Keratinocyte (primary cell): ENCODE measurements around the gene MYO10.

Experiments used
- EZH2 ChIP-seq: IDR thresholded peaks from one replicate; pipeline ENCODE4 v1.6.1; 2012; ENCODE audit warnings: inconsistent platforms, mild to moderate bottlenecking, low read length, moderate library complexity
- TF ChIP-seq, protein P1 (sequence below), 3 experiments: IDR thresholded peaks in 1 of 3; conservative IDR thresholded peaks in 1 of 3; optimal IDR thresholded peaks in 1 of 3; 2 replicates in 2 of 3; 3 replicates in 1 of 3; pipeline versions ENCODE3 to v1.5.1; 2011; ENCODE audit warnings: low read length in 3 of 3, mild to moderate bottlenecking in 3 of 3, moderate library complexity in 2 of 3, control low read depth in 1 of 3, inconsistent platforms in 1 of 3; ENCODE audit not compliant: insufficient read depth in 2 of 3; ENCODE audit errors: extremely low read depth in 1 of 3

DNA sequence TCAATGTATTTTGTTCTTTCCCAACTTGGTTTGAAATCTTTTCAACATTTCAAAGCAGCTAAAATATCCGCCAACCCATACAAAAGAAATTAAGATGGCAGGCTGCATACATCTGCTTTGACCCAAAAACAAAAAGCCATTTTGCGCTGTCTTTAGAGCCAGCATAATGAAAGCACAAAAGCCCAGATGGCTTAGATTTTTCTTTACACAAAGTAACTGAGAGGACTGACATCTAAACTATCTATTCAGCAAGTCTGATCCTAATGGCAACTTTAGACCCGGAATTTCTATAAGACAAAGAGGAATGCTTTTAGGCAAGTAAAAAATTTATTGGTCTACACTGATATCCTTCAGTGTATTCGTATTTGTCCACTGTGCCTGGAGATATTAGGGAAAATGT, 86.3 kb downstream of the MYO10 start:
- TF ChIP-seq, protein P1, sequence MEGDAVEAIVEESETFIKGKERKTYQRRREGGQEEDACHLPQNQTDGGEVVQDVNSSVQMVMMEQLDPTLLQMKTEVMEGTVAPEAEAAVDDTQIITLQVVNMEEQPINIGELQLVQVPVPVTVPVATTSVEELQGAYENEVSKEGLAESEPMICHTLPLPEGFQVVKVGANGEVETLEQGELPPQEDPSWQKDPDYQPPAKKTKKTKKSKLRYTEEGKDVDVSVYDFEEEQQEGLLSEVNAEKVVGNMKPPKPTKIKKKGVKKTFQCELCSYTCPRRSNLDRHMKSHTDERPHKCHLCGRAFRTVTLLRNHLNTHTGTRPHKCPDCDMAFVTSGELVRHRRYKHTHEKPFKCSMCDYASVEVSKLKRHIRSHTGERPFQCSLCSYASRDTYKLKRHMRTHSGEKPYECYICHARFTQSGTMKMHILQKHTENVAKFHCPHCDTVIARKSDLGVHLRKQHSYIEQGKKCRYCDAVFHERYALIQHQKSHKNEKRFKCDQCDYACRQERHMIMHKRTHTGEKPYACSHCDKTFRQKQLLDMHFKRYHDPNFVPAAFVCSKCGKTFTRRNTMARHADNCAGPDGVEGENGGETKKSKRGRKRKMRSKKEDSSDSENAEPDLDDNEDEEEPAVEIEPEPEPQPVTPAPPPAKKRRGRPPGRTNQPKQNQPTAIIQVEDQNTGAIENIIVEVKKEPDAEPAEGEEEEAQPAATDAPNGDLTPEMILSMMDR (optimal IDR thresholded peaks at IDR 0.05 in 1 of 3, IDR thresholded peaks at IDR 0.05 in 1 of 3, conservative IDR thresholded peaks at IDR 0.05 in 1 of 3; ENCODE audit: extremely low read depth in 1 of 3, insufficient read depth in 2 of 3, low read length in 3 of 3): no peak
- TF ChIP-seq EZH2: no peak
